Measurements from ENCODE around the gene DCDC1. TPM values are rescaled to one million over a fixed set of nuclear protein-coding genes. Genes with fewer than 3 reads are reported as not detected.
"Not testable (repeated sequence)": the region's sequence is repeated elsewhere in the genome, so short reads cannot be mapped to it uniquely, and the experiment has no call there.

DCDC1 gene
- total RNA-seq, 4 donors from 2014 or later = 0.05 to 0.81 (median 0.42) TPM; not detected in 1

GRCh38 chr11:31326470-31327148 is 42.9 kb downstream of the DCDC1 start:
- WGBS, 2 donors = 72 to 73% methylated on average over 2 of the region's 2 CpGs
- TF ChIP-seq POLR2A (IDR thresholded peaks at IDR 0.05) = no peak

GRCh38 chr11:31325160-31325559 is 44.4 kb downstream of the DCDC1 start:
- H3K4me3 ChIP-seq (ENCODE audit: low read depth, poor library complexity, severe bottlenecking) = no peak overlapping the region

More at GRCh38 chr11:31326470-31327148, 42.9 kb downstream of the DCDC1 start:
- no peak for DNase-seq (ENCODE audit: low spot score in 2 of 2)
- H3K4me3 ChIP-seq (ENCODE audit: low read depth, poor library complexity, severe bottlenecking) = no peak overlapping the region
- intact Hi-C loops (cut with DNase I; ENCODE audit: low total_unique reads) = no loop called here

GRCh38 chr11:31323145-31323544 is 46.4 kb downstream of the DCDC1 start:
- H3K4me3 ChIP-seq (ENCODE audit: low read depth, poor library complexity, severe bottlenecking) = no peak overlapping the region
- 83 to 85% methylated on average over 4 of the region's 4 CpGs for WGBS, 2 donors
- DNase-seq (ENCODE audit: low spot score in 2 of 2) = no peak
- intact Hi-C loops (cut with DNase I; ENCODE audit: low total_unique reads) = no loop called here
- no peak for TF ChIP-seq CTCF (IDR thresholded peaks at IDR 0.05)
- TF ChIP-seq POLR2A (IDR thresholded peaks at IDR 0.05) = no peak

More at GRCh38 chr11:31325160-31325559, 44.4 kb downstream of the DCDC1 start:
- no peak for DNase-seq (ENCODE audit: low spot score in 2 of 2)
- no peak for TF ChIP-seq POLR2A (IDR thresholded peaks at IDR 0.05)
- no peak for TF ChIP-seq CTCF (IDR thresholded peaks at IDR 0.05)
- intact Hi-C loops (cut with DNase I; ENCODE audit: low total_unique reads) = no loop called here

GRCh38 chr11:31321494-31321893 is 48.0 kb downstream of the DCDC1 start:
- H3K4me3 ChIP-seq (ENCODE audit: low read depth, poor library complexity, severe bottlenecking); intact Hi-C loops (cut with DNase I; ENCODE audit: low total_unique reads); DNase-seq (ENCODE audit: low spot score in 2 of 2): not testable (repeated sequence)
- WGBS, 2 donors = 96% methylated on average over 15 of the region's 15 CpGs

GRCh38 chr11:31303644-31304180 is 65.8 kb downstream of the DCDC1 start:
- H3K4me3 ChIP-seq (ENCODE audit: low read depth, poor library complexity, severe bottlenecking) = no peak overlapping the region
- no peak for DNase-seq (ENCODE audit: low spot score in 2 of 2)
- WGBS, 2 donors = 43 to 44% methylated on average over 3 of the region's 3 CpGs
- intact Hi-C loops (cut with DNase I; ENCODE audit: low total_unique reads) = no loop called here
- TF ChIP-seq CTCF (IDR thresholded peaks at IDR 0.05) = no peak
- no peak for TF ChIP-seq POLR2A (IDR thresholded peaks at IDR 0.05)

- H3K4me3 ChIP-seq (ENCODE audit: low read depth, poor library complexity, severe bottlenecking) = no peak overlapping the region
- 75 to 84% methylated on average over 5 of the region's 5 CpGs for WGBS, 2 donors
- TF ChIP-seq POLR2A (IDR thresholded peaks at IDR 0.05) (no peak), CTCF (IDR thresholded peaks at IDR 0.05) (no peak)
- no peak for DNase-seq (ENCODE audit: low spot score in 2 of 2)
- intact Hi-C loops (cut with DNase I; ENCODE audit: low total_unique reads) = no loop called here
These were observed 67.7 kb downstream of the DCDC1 start for GRCh38 chr11:31301549-31302510.

Data from lower leg skin (tissue), 4 donors.